PC-9 (cell line): ENCODE data around the gene NOTO. TPM values are rescaled to one million over a fixed set of nuclear protein-coding genes. Genes with fewer than 3 reads are reported as not detected.
A peak's percentile ranks its signal among the peaks of the same experiment; 100 is the strongest.

Experiments used
- BruUV-seq: library from RNA; stranded (reverse); fragments of 400-500 nt; replicated peaks from 2 replicates; lab custom pipeline; 2021; lab: Mats Ljungman, UMichigan
- CTCF ChIA-PET: fragments of 300-600 bp; sonication (Branson Sonifier 250); formaldehyde crosslinking; loops from one replicate; lab custom pipeline; 2022; ENCODE audit warnings: antibody characterized with exemption; lab: Charles Lee
- POLR2A ChIA-PET: fragments of 300-600 bp; sonication (Branson Sonifier 250); formaldehyde crosslinking; loops from one replicate; lab custom pipeline; 2022; ENCODE audit warnings: antibody characterized with exemption; ENCODE audit not compliant: unreplicated experiment; lab: Charles Lee
- DNase-seq, 2 experiments: peaks; one replicate each; pipeline versions ENCODE4 v3.0.0 to v3.0.0-alpha.2; 2015 to 2022; ENCODE audit warnings: mixed read lengths in 1 of 2
- H2AFZ ChIP-seq: fragments of 200-600 bp; sonication (generic); 2 replicates; pipeline ENCODE4 v1.8.1; 2017; ENCODE audit warnings: antibody characterized with exemption
- H3F3A ChIP-seq: fragments of 200-600 bp; sonication (generic); 2 replicates; pipeline ENCODE4 v1.8.1; 2017; ENCODE audit warnings: antibody characterized with exemption, mild to moderate bottlenecking, low read depth; ENCODE audit not compliant: insufficient read depth
- H3K27ac ChIP-seq: fragments of 200-600 bp; sonication (generic); 2 replicates; pipeline ENCODE4 v1.6.1; 2016; ENCODE audit warnings: mixed run types
- H3K27me3 ChIP-seq: fragments of 200-600 bp; sonication (generic); 2 replicates; pipeline ENCODE4 v1.6.1; 2016; ENCODE audit warnings: low read depth, mixed run types; ENCODE audit not compliant: insufficient read depth
- H3K36me3 ChIP-seq: fragments of 200-600 bp; sonication (generic); 2 replicates; pipeline ENCODE4 v1.6.1; 2016; ENCODE audit warnings: low read depth, mixed run types
- H3K4me1 ChIP-seq: fragments of 200-600 bp; sonication (generic); replicated peaks from 2 replicates; pipeline ENCODE4 v1.6.1; 2016; ENCODE audit warnings: mixed run types; ENCODE audit not compliant: insufficient read depth
- H3K4me2 ChIP-seq: fragments of 200-600 bp; sonication (generic); 2 replicates; pipeline ENCODE4 v1.6.1; 2017; ENCODE audit warnings: mixed run types
- H3K4me3 ChIP-seq: fragments of 200-600 bp; sonication (generic); 2 replicates; pipeline ENCODE4 v1.6.1; 2016; ENCODE audit warnings: mixed run types
- H3K79me2 ChIP-seq: fragments of 200-600 bp; sonication (generic); 2 replicates; pipeline ENCODE4 v1.6.1; 2017; ENCODE audit warnings: low read depth, mixed run types
- H3K9me2 ChIP-seq: fragments of 200-600 bp; sonication (generic); 2 replicates; pipeline ENCODE4 v1.8.1; 2017; ENCODE audit warnings: mild to moderate bottlenecking; ENCODE audit not compliant: insufficient read depth
- H3K9me3 ChIP-seq: fragments of 200-600 bp; sonication (generic); 2 replicates; pipeline ENCODE4 v1.8.1; 2016; ENCODE audit warnings: low read depth; ENCODE audit not compliant: insufficient read depth
- H4K20me1 ChIP-seq: fragments of 200-600 bp; sonication (generic); 2 replicates; pipeline ENCODE4 v1.8.1; 2017; ENCODE audit not compliant: insufficient read depth
- EZH2 ChIP-seq: fragments of 200-600 bp; sonication (generic); IDR thresholded peaks from 2 replicates; pipeline ENCODE4 v1.8.0; 2017; ENCODE audit warnings: antibody characterized with exemption, low read depth
- intact Hi-C: fragments of 100-400 bp; cut with micrococcal nuclease; formaldehyde crosslinking; loops from one replicate; pipeline ENCODE4 v1.10.0; 2022; ENCODE audit not compliant: unreplicated experiment
- total RNA-seq: library from RNA; stranded (reverse); gene quantifications from 2 replicates; pipeline ENCODE4 v1.2.3, GENCODE V29; 2021
- TF ChIP-seq, protein P1 (sequence below): fragments of 200-600 bp; sonication (generic); conservative IDR thresholded peaks from 2 replicates; pipeline ENCODE4 v1.6.1; 2017; ENCODE audit warnings: mixed run types, antibody characterized with exemption, mild to moderate bottlenecking, moderate library complexity

NOTO gene
- total RNA-seq, 1 experiment from 2014 or later: not detected

DNA sequence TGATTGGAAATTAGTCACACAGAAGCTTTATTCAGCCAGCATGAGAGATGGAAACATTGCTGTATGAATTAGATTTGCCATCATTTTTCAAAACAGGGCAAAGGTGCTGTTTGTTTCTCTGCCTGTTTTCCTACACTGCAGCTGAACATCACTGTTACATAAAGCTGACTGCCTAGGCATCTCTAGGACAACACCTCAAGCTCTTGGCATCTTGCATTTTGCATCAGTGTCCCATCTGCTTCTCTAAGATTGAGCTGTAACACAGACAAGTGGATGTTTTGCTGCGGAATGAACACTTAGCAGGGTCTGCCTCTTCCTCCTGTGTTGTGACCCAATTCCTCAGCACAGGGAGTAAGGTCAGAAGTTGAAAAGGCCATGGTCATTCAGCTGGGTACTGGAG is 36.6 kb downstream of the NOTO start:
- Histone ChIP-seq H3K27ac (no peak overlapping the region), H3K4me2 (no peak overlapping the region), H4K20me1 (peaks cover 73% of the 10 kb centered on the region), H3K4me1 (peaks cover 27% of the 10 kb centered on the region), H2AFZ (no peak overlapping the region), H3K9me3 (no peaks in the 10 kb centered on the region), H3F3A (peaks cover 21% of the 10 kb centered on the region), H3K79me2 (peaks cover 94% of the 10 kb centered on the region), H3K36me3 (peaks cover 32% of the 10 kb centered on the region), H3K4me3 (no peak overlapping the region), H3K9me2 (no peaks in the 10 kb centered on the region), H3K27me3 (no peaks in the 10 kb centered on the region)
- DNase-seq: no peak
- no TSS peak for BruUV-seq
- intact Hi-C loops: loop anchor here (10.0 kb wide), 1 partner anchor 146 kb away; the partner anchor contains the start of gene ALMS1
- TF ChIP-seq, protein P1, sequence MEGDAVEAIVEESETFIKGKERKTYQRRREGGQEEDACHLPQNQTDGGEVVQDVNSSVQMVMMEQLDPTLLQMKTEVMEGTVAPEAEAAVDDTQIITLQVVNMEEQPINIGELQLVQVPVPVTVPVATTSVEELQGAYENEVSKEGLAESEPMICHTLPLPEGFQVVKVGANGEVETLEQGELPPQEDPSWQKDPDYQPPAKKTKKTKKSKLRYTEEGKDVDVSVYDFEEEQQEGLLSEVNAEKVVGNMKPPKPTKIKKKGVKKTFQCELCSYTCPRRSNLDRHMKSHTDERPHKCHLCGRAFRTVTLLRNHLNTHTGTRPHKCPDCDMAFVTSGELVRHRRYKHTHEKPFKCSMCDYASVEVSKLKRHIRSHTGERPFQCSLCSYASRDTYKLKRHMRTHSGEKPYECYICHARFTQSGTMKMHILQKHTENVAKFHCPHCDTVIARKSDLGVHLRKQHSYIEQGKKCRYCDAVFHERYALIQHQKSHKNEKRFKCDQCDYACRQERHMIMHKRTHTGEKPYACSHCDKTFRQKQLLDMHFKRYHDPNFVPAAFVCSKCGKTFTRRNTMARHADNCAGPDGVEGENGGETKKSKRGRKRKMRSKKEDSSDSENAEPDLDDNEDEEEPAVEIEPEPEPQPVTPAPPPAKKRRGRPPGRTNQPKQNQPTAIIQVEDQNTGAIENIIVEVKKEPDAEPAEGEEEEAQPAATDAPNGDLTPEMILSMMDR: no peak
- TF ChIP-seq EZH2: no peak
- POLR2A ChIA-PET: no interaction called here
- CTCF ChIA-PET: no interaction called here

DNA sequence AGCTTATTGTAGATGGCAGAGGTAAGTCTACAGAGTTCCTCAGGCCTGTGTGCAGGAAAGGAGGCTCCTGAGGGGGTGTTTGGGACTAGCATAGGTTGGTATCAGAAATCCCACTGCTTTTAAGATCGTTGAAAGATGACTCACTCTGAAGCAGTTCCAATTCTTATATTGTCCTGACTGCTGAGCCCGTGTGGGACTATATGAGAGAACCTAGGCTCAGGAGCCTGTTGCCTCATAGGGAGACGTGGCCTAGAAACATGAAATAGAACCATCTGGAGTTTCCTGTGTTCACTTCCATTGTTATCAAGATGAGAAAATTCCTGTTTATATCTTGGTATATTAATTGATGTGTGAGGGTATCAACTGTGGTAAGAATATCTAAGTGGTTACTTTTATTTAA is 37.4 kb downstream of the NOTO start:
- ChIA-PET CTCF (no interaction called here), POLR2A (no interaction called here)
- Histone ChIP-seq H3K9me3 (no peaks in the 10 kb centered on the region), H3K27me3 (no peaks in the 10 kb centered on the region), H3K4me3 (no peak overlapping the region), H3K79me2 (peaks cover 91% of the 10 kb centered on the region), H4K20me1 (peaks cover 81% of the 10 kb centered on the region), H3K27ac (no peak overlapping the region), H3K4me1 (peaks cover 32% of the 10 kb centered on the region), H3K9me2 (no peaks in the 10 kb centered on the region), H3K36me3 (peaks cover 38% of the 10 kb centered on the region), H3K4me2 (no peak overlapping the region), H3F3A (peaks cover 27% of the 10 kb centered on the region), H2AFZ (no peak overlapping the region)
- TF ChIP-seq, protein P1: no peak
- intact Hi-C loops: loop anchor here (10.0 kb wide), 1 partner anchor 145 kb away; the partner anchor contains the start of gene ALMS1
- BruUV-seq: no TSS peak
- no peak for DNase-seq

DNA sequence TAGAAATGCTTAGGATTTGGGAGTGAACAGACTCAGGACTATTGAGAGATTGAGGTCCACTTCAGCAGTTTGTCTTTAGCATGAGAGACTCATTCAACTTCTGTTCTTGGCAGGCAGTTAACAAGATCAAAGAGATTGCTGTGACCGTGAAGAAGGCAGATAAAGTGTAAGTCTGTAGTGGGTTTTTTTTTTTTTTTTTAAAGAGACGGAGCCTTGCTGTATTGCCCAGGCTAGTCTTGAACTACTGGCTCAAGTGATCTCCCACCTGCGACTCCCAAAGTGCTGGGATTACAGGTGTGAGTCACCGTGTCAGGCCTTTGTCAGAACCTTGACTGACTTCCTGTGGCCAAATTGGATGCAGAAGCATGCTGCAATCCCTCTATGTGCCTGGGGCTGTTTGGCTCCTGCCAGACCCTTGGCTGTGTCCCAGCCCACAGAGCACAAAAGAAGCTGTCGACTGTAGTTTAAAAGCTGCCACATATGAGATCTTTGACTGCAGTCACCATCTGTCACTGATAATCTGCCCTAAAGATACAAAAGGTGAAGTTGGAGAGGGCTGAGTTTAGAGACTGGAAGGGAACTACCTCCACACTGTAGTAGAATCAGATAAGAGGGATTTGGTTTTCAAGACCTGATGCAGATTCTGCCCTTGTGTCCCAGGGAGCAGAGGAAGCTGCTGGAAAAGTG is 41.7 kb downstream of the NOTO start:
- Histone ChIP-seq H3K36me3 (peaks cover 72% of the 10 kb centered on the region), H3K27me3 (no peaks in the 10 kb centered on the region), H2AFZ (no peak overlapping the region), H3K4me3 (no peak overlapping the region), H3F3A (peaks cover 45% of the 10 kb centered on the region), H3K4me1 (peaks cover 16% of the 10 kb centered on the region), H3K27ac (peak overlapping the region; percentile 31), H3K4me2 (0 out of 2 replicates have a peak overlapping the region, but pooled peaks have one; percentile 9), H4K20me1 (peaks cover 84% of the 10 kb centered on the region), H3K9me2 (no peaks in the 10 kb centered on the region), H3K9me3 (no peaks in the 10 kb centered on the region), H3K79me2 (peaks cover 69% of the 10 kb centered on the region)
- intact Hi-C loops: loop anchor here (1.0 kb wide), 1 partner anchor 10 kb away; the partner anchor contains the start of gene CCT7
- ChIA-PET CTCF (no interaction called here), POLR2A (interaction anchor here (0.7 kb wide), 1 partner anchor 41 kb away, joined by 3 read pairs; the partner anchor contains the start of gene FBXO41)
- TF ChIP-seq, protein P1: no peak
- TF ChIP-seq EZH2: no peak
- TSS peak; percentile 3 for BruUV-seq
- peak; percentile 86 to 96 for DNase-seq
